Esophagus muscularis mucosa (tissue), 4 donors: ENCODE measurements around the gene MID1.

Experiments
- CTCF ChIP-seq, 3 experiments: fragments of 200-600 bp in 2 of 3; fragments of 450-650 bp in 1 of 3; sonication (generic) in 2 of 3; IDR thresholded peaks; one replicate each; pipeline ENCODE4 v1.5.1; 2017 to 2019; ENCODE audit warnings: antibody characterized with exemption in 3 of 3, mild to moderate bottlenecking in 2 of 3, moderate library complexity in 1 of 3
- EP300 ChIP-seq: sonication (generic); formaldehyde crosslinking; IDR thresholded peaks from one replicate; pipeline ENCODE4 v1.6.1; 2017; ENCODE audit warnings: antibody characterized with exemption
- POLR2A ChIP-seq: fragments of 450-650 bp; IDR thresholded peaks from one replicate; pipeline ENCODE4 v1.6.1; 2017; ENCODE audit warnings: antibody characterized with exemption, moderate library complexity, mild to moderate bottlenecking, low read depth
- POLR2AphosphoS5 ChIP-seq, 2 donors: sonication (generic); formaldehyde crosslinking; IDR thresholded peaks; one replicate each; pipeline ENCODE4 v1.6.1; 2017; ENCODE audit warnings: antibody characterized with exemption in 2 of 2

GRCh38 chrX:10423716-10424115, 196.7 kb downstream of the MID1 start:
- TF ChIP-seq CTCF (IDR thresholded peaks at IDR 0.05) (no peak), POLR2AphosphoS5 (IDR thresholded peaks at IDR 0.05) (no peak), EP300 (no peak), POLR2A (no peak)
